WI38 (cell line): ENCODE measurements around the gene TELO2.

Source experiments
- H3K4me3 ChIP-seq: 2 replicates; pipeline ENCODE4 v1.5.1; 2011; ENCODE audit warnings: low read depth, mild to moderate bottlenecking, control low read depth, low read length
- CTCF ChIP-seq: IDR thresholded peaks from 2 replicates; pipeline ENCODE4 v1.5.1; 2012; ENCODE audit warnings: low read depth, mild to moderate bottlenecking, control low read depth, low read length

TELO2 gene

GRCh38 chr16:1485847-1486496 is 7.2 kb upstream of the TELO2 start:
- H3K4me3 ChIP-seq: no peak overlapping the region
- TF ChIP-seq CTCF: no peak

- no peak for TF ChIP-seq CTCF
- H3K4me3 ChIP-seq: no peak overlapping the region
Measured at GRCh38 chr16:1486551-1487390, 6.4 kb upstream of the TELO2 start.

- H3K4me3 ChIP-seq: no peak overlapping the region
- TF ChIP-seq CTCF: no peak
Measured at GRCh38 chr16:1487395-1488053, 5.6 kb upstream of the TELO2 start.

- TF ChIP-seq CTCF: no peak
- H3K4me3 ChIP-seq: no peak overlapping the region
Measured at GRCh38 chr16:1488054-1488601, 5.0 kb upstream of the TELO2 start.

- no peak for TF ChIP-seq CTCF
- H3K4me3 ChIP-seq: no peak within 1 kb of the TSS
Measured at GRCh38 chr16:1488619-1489018, 4.5 kb upstream of the TELO2 start, which contains the start of gene PTX4. Gene PTX4 (minus strand): TSS chr16:1488944. CDS start chr16:1488909, 35 bp downstream.

GRCh38 chr16:1489077-1489476 is 4.1 kb upstream of the TELO2 start:
- no peak for TF ChIP-seq CTCF
- no peak overlapping the region for H3K4me3 ChIP-seq
